Heart right ventricle (tissue), 16 donors: ENCODE measurements around the gene KLHDC8B. TPM values are rescaled to one million over a fixed set of nuclear protein-coding genes. Genes with fewer than 3 reads are reported as not detected.

ENCODE experiments used
- ATAC-seq, 8 donors: fragments of 200-7000 bp; cut with Tn5 transposase; one replicate each; pipeline ENCODE4 v1.9.1; 2020; ENCODE audit warnings: mild to moderate bottlenecking in 8 of 8, moderate library complexity in 8 of 8, moderate number of reproducible peaks in 1 of 8
- DNase-seq, 2 donors: peaks; one replicate each; pipeline ENCODE4 v3.0.0-alpha.2; 2020
- H3K27ac ChIP-seq, 10 donors: fragments of 200-600 bp; sonication (generic) in 2 of 10; one replicate each; pipeline versions ENCODE4 v1.5.0 to v1.8.0; 2020 to 2022; ENCODE audit warnings: mild to moderate bottlenecking in 3 of 10
- H3K27me3 ChIP-seq, 7 donors: fragments of 200-600 bp; one replicate each; pipeline ENCODE4 v1.8.0; 2021 to 2022; ENCODE audit warnings: mild to moderate bottlenecking in 2 of 7
- H3K36me3 ChIP-seq, 9 donors: fragments of 200-600 bp; sonication (generic) in 1 of 9; one replicate each; pipeline versions ENCODE4 v1.5.0 to v1.8.0; 2020 to 2022; ENCODE audit warnings: mild to moderate bottlenecking in 2 of 9
- H3K4me1 ChIP-seq, 9 donors: fragments of 200-600 bp; sonication (generic) in 1 of 9; one replicate each; pipeline versions ENCODE4 v1.5.0 to v1.8.0; 2020 to 2022; ENCODE audit warnings: mild to moderate bottlenecking in 4 of 9
- H3K4me3 ChIP-seq, 10 donors: fragments of 200-600 bp; sonication (generic) in 2 of 10; one replicate each; pipeline versions ENCODE4 v1.5.0 to v1.8.0; 2020 to 2022; ENCODE audit warnings: mild to moderate bottlenecking in 7 of 10, moderate library complexity in 2 of 10
- H3K9me3 ChIP-seq, 11 donors: fragments of 200-600 bp in 10 of 11; sonication (generic) in 2 of 11; one replicate each; pipeline versions ENCODE4 v1.5.0 to v1.8.0; 2013 to 2022; ENCODE audit warnings: mild to moderate bottlenecking in 2 of 11, control low read depth in 1 of 11, moderate library complexity in 1 of 11
- CTCF ChIP-seq, 9 donors: fragments of 200-600 bp; sonication (generic) in 2 of 9; IDR thresholded peaks; one replicate each; pipeline versions ENCODE4 v1.5.0 to v1.8.0; 2021 to 2022; ENCODE audit warnings: antibody characterized with exemption in 9 of 9, mild to moderate bottlenecking in 5 of 9, moderate library complexity in 1 of 9
- WGBS, 2 donors: extraction: QIAGEN DNeasy Blood & Tissue Kit; methylation state at CpG; one replicate each; pipeline ENCODE4 v1.1.7; 2013; ENCODE audit warnings: inconsistent platforms in 1 of 2; 5-methylcytosine and 5-hydroxymethylcytosine counted together
- intact Hi-C, 10 donors: fragments of 100-400 bp; cut with DNase I; formaldehyde crosslinking; loops; one replicate each; pipeline versions ENCODE4 v1.11.1 to v1.14.2; 2022
- polyA plus RNA-seq, 2 donors: library from polyadenylated mRNA; stranded (reverse); fragments of 200-250 nt; gene quantifications; one replicate each; pipeline ENCODE4 v1.2.3, GENCODE V29; 2013
- total RNA-seq, 10 donors: library from RNA; stranded (reverse); fragmentation: NEBNext Ultra II Directional in 3 of 10; extraction: Animal tissue kit (Norgen Biotek cat#: 25700) in 3 of 10; gene quantifications; one replicate each; pipeline versions ENCODE4 v1.2.1 to v1.2.4, GENCODE V29; 2021 to 2023
- donor health status: Arrhythmogenic right ventricular cardiomyopathy.
- donor health status: ischemic (EF 13 %, LVEDD 7.1; RV severe dilation, severe dysfunction).
- donor health status: healthy with polysubstance abuse.
- donor health status: DM: no; HTN: yes; CAD: no.
- donor health status: DM: no; HTN: no; CAD: no.
- donor health status: ischemic (EF 25% LVEDD 6.9; RV normal size, moderate dysfunction).
- donor health status: ischemic (EF 25% LVEDD 5.7; RV mildly dilated, moderate dysfunction).
- donor health status: healthy.
- donor health status: DM: yes; HTN: yes; CAD: no.
- donor health status: Ischemic cardiomyopathy.
- donor health status: ischemic (EF 35%, LVEDD 5.7; RV mildly dilated, moderate dysfunction).
- donor health status: nonischemic (EF 11% LVEDD 7.7; RV severe dilation, severe dysfunction).
- donor health status: DM: yes; HTN: yes; CAD: no.
- donor health status: PGD.
- donor health status: ischemic (EF 29% LVEDD 5.4; RV normal size, mild dysfunction).
- donor health status: nonischemic (EF 23%, LVEDD 6.1; RV moderate dilation, normal function).

KLHDC8B gene
- total and polyA plus RNA-seq, 12 donors, result 56.2 to 190 (median 117) TPM

- Histone ChIP-seq H3K36me3 (peaks cover 4 to 84% (median 67%) of the 10 kb centered on the region in 9 donors), H3K27ac (no peak overlapping the region), H3K4me3 (no peak overlapping the region), H3K4me1 (peaks cover 13 to 22% (median 15%) of the 10 kb centered on the region in 9 donors), H3K9me3 (no peaks in the 10 kb centered on the region), H3K27me3 (no peaks in the 10 kb centered on the region)
- 92 to 93% methylated on average over 17 of the region's 17 CpGs for WGBS, 2 donors
- DNase-seq (no peak), ATAC-seq (no peak)
- no peak for TF ChIP-seq CTCF (IDR thresholded peaks at IDR 0.05)
- intact Hi-C loops, result no loop called here
Measured at GRCh38 chr3:49123687-49124086, 47.7 kb upstream of the KLHDC8B start.

DNA sequence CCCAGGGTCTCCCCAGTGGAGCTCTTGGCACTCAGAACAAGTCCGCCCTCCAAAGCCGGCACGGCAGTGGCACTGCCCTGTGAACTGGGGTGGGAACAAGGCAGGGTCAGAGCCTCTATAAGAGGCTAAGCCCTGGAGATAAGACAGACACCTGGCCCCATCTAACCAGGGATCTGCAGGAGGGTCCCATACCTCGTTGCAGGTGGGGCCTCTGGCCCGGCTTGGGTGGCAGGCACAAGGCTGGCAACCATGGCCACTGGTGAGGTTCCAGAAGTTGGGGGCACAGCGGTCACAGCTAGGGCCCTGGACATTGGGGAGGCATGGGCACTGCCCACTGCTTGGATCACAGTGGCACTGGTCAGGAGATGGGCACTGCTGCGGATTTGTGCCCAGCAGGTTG is 47.2 kb upstream of the KLHDC8B start:
- Histone ChIP-seq H3K27me3 (no peaks in the 10 kb centered on the region), H3K36me3 (peaks cover 4 to 85% (median 70%) of the 10 kb centered on the region in 9 donors), H3K27ac (no peak overlapping the region), H3K4me1 (peaks cover 8 to 17% (median 10%) of the 10 kb centered on the region in 9 donors), H3K9me3 (no peaks in the 10 kb centered on the region), H3K4me3 (no peak overlapping the region)
- 87 to 90% methylated on average over 7 of the region's 7 CpGs for WGBS, 2 donors
- ATAC-seq, result no peak
- no peak for DNase-seq
- TF ChIP-seq CTCF (IDR thresholded peaks at IDR 0.05), result no peak
- intact Hi-C loops, result no loop called here

GRCh38 chr3:49124991-49125670 is 46.3 kb upstream of the KLHDC8B start:
- no peak overlapping the region for H3K27ac ChIP-seq
- no peaks in the 10 kb centered on the region for H3K9me3 ChIP-seq
- intact Hi-C loops, result no loop called here
- WGBS, 2 donors, result 78 to 85% methylated on average over 14 of the region's 14 CpGs
- no peaks in the 10 kb centered on the region for H3K27me3 ChIP-seq
- no peak for ATAC-seq
- H3K36me3 ChIP-seq, result peaks cover 4 to 94% (median 79%) of the 10 kb centered on the region in 9 donors
- no peak overlapping the region for H3K4me3 ChIP-seq
- H3K4me1 ChIP-seq, result peaks cover 2 to 14% (median 7%) of the 10 kb centered on the region in 9 donors
- no peak for DNase-seq
- TF ChIP-seq CTCF (IDR thresholded peaks at IDR 0.05), result no peak

DNA sequence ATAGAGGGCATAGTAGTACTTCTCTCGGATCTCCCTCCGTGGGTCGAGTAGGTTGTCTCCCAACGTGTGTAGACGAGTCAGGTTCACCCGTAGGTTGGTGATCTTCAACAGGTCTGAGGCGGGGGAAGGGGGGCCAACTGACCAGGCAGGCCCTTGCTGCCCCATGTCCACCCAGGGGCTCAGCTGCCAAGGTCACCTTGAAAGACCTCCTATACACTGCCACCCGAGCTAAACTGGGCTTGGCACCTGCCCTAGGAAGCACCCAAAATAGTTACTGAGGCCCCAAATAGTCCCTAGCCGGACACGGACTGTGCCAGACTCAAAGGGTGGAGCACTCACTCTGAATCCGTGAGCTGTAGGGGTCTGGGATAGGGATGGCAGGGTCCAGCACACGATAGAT is 40.4 kb upstream of the KLHDC8B start:
- Histone ChIP-seq H3K4me1 (peaks cover 15 to 46% (median 35%) of the 10 kb centered on the region in 9 donors), H3K36me3 (peaks cover 0 to 59% (median 42%) of the 10 kb centered on the region in 9 donors), H3K4me3 (peak overlapping the region in 8 of 10 donors; percentile 61 to 97 (median 78)), H3K27ac (peak overlapping the region; percentile 6 to 99 (median 92)), H3K9me3 (no peaks in the 10 kb centered on the region), H3K27me3 (no peaks in the 10 kb centered on the region)
- 45 to 49% methylated on average over 12 of the region's 12 CpGs for WGBS, 2 donors
- intact Hi-C loops, result loop anchor here in 4 of 10 donors (5.0 kb wide), 4 partner anchors 36 to 91 kb away; partner anchors contain the start of genes CCDC71 (in 2 of the 4), QRICH1 (in 2 of the 4) and KLHDC8B (in 1 of the 4)
- DNase-seq, result no peak
- ATAC-seq, result peak in 3 of 8 donors; percentile 1 to 27 (median 6)
- TF ChIP-seq CTCF (IDR thresholded peaks at IDR 0.05), result no peak
